ENCODE measurements around the gene THAP10.

Gene THAP10

DNA sequence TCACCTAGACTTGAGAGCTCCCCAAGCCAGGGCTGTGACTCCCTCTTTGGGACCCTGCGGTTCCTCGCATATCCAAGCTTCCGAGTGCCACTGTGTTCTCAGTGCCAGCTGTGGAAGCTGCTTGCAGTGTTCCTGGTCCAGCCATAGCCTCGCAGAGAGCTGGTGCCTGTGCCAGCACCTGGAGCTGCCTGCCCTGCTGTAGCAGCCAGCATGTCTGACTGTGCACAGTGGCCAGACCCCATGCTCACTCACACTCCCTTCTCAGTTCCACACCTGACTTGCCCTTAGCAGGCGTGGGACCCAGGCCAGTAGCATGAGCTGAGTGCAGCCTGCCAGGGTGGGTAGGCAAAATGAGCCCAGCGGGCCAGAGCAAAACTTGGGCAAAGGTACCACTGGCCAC is 25.7 kb upstream of the THAP10 start:
- no peaks in the 10 kb centered on the region for H3K9me2 ChIP-seq (replicated peaks; ENCODE audit: control insufficient read depth, low read length)
- H3K27me3 ChIP-seq (ENCODE audit: control insufficient read depth, low read length): peaks cover 2% of the 10 kb centered on the region; the same call in 1 of the 2 replicates
- no peak overlapping the region for H3K4me2 ChIP-seq (ENCODE audit: low read length)
- H3K79me2 ChIP-seq (ENCODE audit: control insufficient read depth, low read length): no peaks in the 10 kb centered on the region
- peaks cover 3% of the 10 kb centered on the region; the same call in 1 of the 2 replicates for H3K9me3 ChIP-seq (ENCODE audit: control insufficient read depth, insufficient read depth, low read length)
- H3F3A ChIP-seq (ENCODE audit: control insufficient read depth, insufficient read depth): no peaks in the 10 kb centered on the region
- no peak overlapping the region for H3K4me3 ChIP-seq (ENCODE audit: low read length)
- H3K4me1 ChIP-seq (ENCODE audit: control insufficient read depth, low read length): no peaks in the 10 kb centered on the region
- H3K36me3 ChIP-seq (ENCODE audit: control insufficient read depth, low read length): no peaks in the 10 kb centered on the region
- H4K20me1 ChIP-seq (ENCODE audit: control insufficient read depth, insufficient read depth, low read depth, low read length): no peaks in the 10 kb centered on the region
- no peak overlapping the region for H3K27ac ChIP-seq (ENCODE audit: low read depth, low read length)
- TF ChIP-seq CTCF (IDR thresholded peaks at IDR 0.05; ENCODE audit: low read depth, low read length, poor library complexity, severe bottlenecking): no peak
- TF ChIP-seq EZH2phosphoT487 (IDR thresholded peaks at IDR 0.05; ENCODE audit: borderline replicate concordance, low read length): no peak

DNA sequence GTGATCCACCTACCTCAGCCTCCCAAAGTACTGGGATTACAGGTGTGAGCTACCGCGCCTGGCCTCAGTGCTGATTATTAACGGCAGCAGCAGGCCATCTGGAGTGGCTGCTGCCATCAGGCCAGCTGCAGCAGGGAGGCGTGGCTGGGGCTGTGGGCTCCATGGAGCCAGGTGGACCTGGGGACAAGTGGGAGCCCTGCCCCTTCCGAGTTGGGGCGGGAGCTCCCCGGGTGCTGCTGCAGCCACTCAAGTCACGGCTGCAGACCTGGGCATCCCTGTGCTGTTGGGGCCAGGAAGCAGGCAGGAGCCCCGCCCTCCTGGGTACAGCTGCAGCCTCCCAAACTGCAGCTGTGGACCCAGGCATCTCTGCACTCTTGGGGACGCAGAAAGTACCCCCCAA is 24.3 kb upstream of the THAP10 start:
- Histone ChIP-seq H3K4me2 (ENCODE audit: low read length) (no peak overlapping the region), H3K4me1 (ENCODE audit: control insufficient read depth, low read length) (no peaks in the 10 kb centered on the region), H3K9me2 (replicated peaks; ENCODE audit: control insufficient read depth, low read length) (no peaks in the 10 kb centered on the region), H3F3A (ENCODE audit: control insufficient read depth, insufficient read depth) (no peaks in the 10 kb centered on the region), H3K79me2 (ENCODE audit: control insufficient read depth, low read length) (no peaks in the 10 kb centered on the region), H3K4me3 (ENCODE audit: low read length) (no peak overlapping the region), H3K9me3 (ENCODE audit: control insufficient read depth, insufficient read depth, low read length) (peaks cover 3% of the 10 kb centered on the region; the same call in 1 of the 2 replicates), H3K36me3 (ENCODE audit: control insufficient read depth, low read length) (no peaks in the 10 kb centered on the region), H4K20me1 (ENCODE audit: control insufficient read depth, insufficient read depth, low read depth, low read length) (no peaks in the 10 kb centered on the region), H3K27me3 (ENCODE audit: control insufficient read depth, low read length) (peaks cover 2% of the 10 kb centered on the region; the same call in 1 of the 2 replicates), H3K27ac (ENCODE audit: low read depth, low read length) (no peak overlapping the region)
- TF ChIP-seq EZH2phosphoT487 (IDR thresholded peaks at IDR 0.05; ENCODE audit: borderline replicate concordance, low read length) (no peak), CTCF (IDR thresholded peaks at IDR 0.05; ENCODE audit: low read depth, low read length, poor library complexity, severe bottlenecking) (no peak)

DNA sequence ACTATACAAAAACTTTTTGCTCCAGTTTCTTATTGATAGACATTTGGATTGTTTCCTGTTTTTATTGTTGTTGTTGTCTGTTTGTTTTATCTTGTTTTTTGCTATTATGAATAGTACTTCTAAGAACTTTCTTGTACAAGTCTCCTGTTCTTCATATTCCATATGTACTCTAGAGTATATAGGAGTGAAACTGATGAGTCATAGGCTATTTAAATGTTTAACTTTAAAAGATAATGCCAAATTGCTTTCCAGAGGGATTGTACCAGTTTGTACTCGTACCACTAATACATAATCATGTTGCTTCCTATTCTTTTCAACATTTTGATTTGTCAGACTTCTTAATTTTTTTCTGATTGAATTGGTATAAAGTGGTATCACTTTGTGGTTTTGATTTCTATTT is 20.0 kb upstream of the THAP10 start:
- Histone ChIP-seq H3K79me2 (ENCODE audit: control insufficient read depth, low read length) (no peaks in the 10 kb centered on the region), H3K9me3 (ENCODE audit: control insufficient read depth, insufficient read depth, low read length) (peaks cover 1% of the 10 kb centered on the region; the same call in 1 of the 2 replicates), H3K4me3 (ENCODE audit: low read length) (no peak overlapping the region), H3K27me3 (ENCODE audit: control insufficient read depth, low read length) (no peaks in the 10 kb centered on the region), H3K36me3 (ENCODE audit: control insufficient read depth, low read length) (no peaks in the 10 kb centered on the region), H3K4me1 (ENCODE audit: control insufficient read depth, low read length) (no peaks in the 10 kb centered on the region), H4K20me1 (ENCODE audit: control insufficient read depth, insufficient read depth, low read depth, low read length) (no peaks in the 10 kb centered on the region), H3F3A (ENCODE audit: control insufficient read depth, insufficient read depth) (no peaks in the 10 kb centered on the region), H3K4me2 (ENCODE audit: low read length) (no peak overlapping the region), H3K9me2 (replicated peaks; ENCODE audit: control insufficient read depth, low read length) (no peaks in the 10 kb centered on the region), H3K27ac (ENCODE audit: low read depth, low read length) (no peak overlapping the region)
- TF ChIP-seq CTCF (IDR thresholded peaks at IDR 0.05; ENCODE audit: low read depth, low read length, poor library complexity, severe bottlenecking) (no peak), EZH2phosphoT487 (IDR thresholded peaks at IDR 0.05; ENCODE audit: borderline replicate concordance, low read length) (no peak)

Data from DOHH2 (cell line).